WTC11 (cell line): ENCODE measurements around the gene VRTN. TPM values are rescaled to one million over a fixed set of nuclear protein-coding genes. Genes with fewer than 3 reads are reported as not detected.

Source experiments
- ATAC-seq: fragments of 200-7000 bp; cut with Tn5 transposase; 2 replicates; pipeline ENCODE4 v1.10.0; 2021; ENCODE audit warnings: mild to moderate bottlenecking, moderate library complexity
- CTCF ChIA-PET: fragments of 300-600 bp; sonication (Branson Sonifier 250); formaldehyde crosslinking; loops from one replicate; lab custom pipeline; 2021; ENCODE audit warnings: antibody characterized with exemption; lab: Charles Lee
- POLR2A ChIA-PET: fragments of 350-600 bp; sonication (Branson Sonifier 250); formaldehyde crosslinking; loops from one replicate; lab custom pipeline; 2021; ENCODE audit warnings: antibody characterized with exemption; lab: Charles Lee
- DNase-seq: peaks from one replicate; pipeline ENCODE4 v3.0.0; 2021; ENCODE audit warnings: low spot score
- H3K27ac Mint-ChIP-seq: 2 replicates; pipeline ENCODE4 v1.8.0; 2021; ENCODE audit warnings: mixed read lengths
- H3K27me3 Mint-ChIP-seq: 2 replicates; pipeline ENCODE4 v1.8.0; 2021; ENCODE audit warnings: low read depth, mild to moderate bottlenecking, moderate library complexity, mixed read lengths
- H3K36me3 Mint-ChIP-seq: 2 replicates; pipeline ENCODE4 v1.8.0; 2021; ENCODE audit warnings: mixed read lengths
- H3K4me1 Mint-ChIP-seq: 2 replicates; pipeline ENCODE4 v1.8.0; 2022; ENCODE audit warnings: mixed read lengths
- H3K4me3 Mint-ChIP-seq: 2 replicates; pipeline ENCODE4 v1.8.0; 2021; ENCODE audit warnings: mild to moderate bottlenecking, moderate library complexity, mixed read lengths
- H3K9me3 Mint-ChIP-seq: 2 replicates; pipeline ENCODE4 v1.8.0; 2021; ENCODE audit warnings: mixed read lengths
- ARID4B ChIP-seq: sonication (generic); formaldehyde crosslinking; IDR thresholded peaks from 2 replicates; pipeline ENCODE4 v1.8.0; 2023; ENCODE audit warnings: missing genetic modification reagents, mild to moderate bottlenecking, borderline replicate concordance
- ATF3 ChIP-seq: sonication (generic); formaldehyde crosslinking; conservative IDR thresholded peaks from 2 replicates; pipeline ENCODE4 v1.8.1; 2022; ENCODE audit warnings: mild to moderate bottlenecking, missing genetic modification reagents
- CDX4 ChIP-seq: fragments of 250-450 bp; sonication (Bioruptor Pico); IDR thresholded peaks from 2 replicates; pipeline ENCODE4 v1.9.0; 2021; ENCODE audit warnings: moderate library complexity, mild to moderate bottlenecking, inconsistent platforms, borderline replicate concordance
- CREM ChIP-seq: sonication (generic); formaldehyde crosslinking; IDR thresholded peaks from 2 replicates; pipeline ENCODE4 v1.8.1; 2022; ENCODE audit warnings: mild to moderate bottlenecking, missing genetic modification reagents, moderate library complexity
- CTCF ChIP-seq: fragments of 200-600 bp; IDR thresholded peaks from 2 replicates; pipeline ENCODE4 v1.8.0; 2022; ENCODE audit warnings: antibody characterized with exemption
- GTF2I ChIP-seq: fragments of 250-450 bp; sonication (Bioruptor Pico); conservative IDR thresholded peaks from 2 replicates; pipeline ENCODE4 v1.4.0; 2021; ENCODE audit warnings: mild to moderate bottlenecking
- MXD4 ChIP-seq: fragments of 250-450 bp; sonication (Bioruptor Pico); IDR thresholded peaks from 2 replicates; pipeline ENCODE4 v1.8.0; 2021; ENCODE audit warnings: mild to moderate bottlenecking, moderate library complexity, borderline replicate concordance
- NR1H2 ChIP-seq: sonication (generic); formaldehyde crosslinking; IDR thresholded peaks from 2 replicates; pipeline ENCODE4 v1.9.0; 2021; ENCODE audit warnings: mild to moderate bottlenecking, moderate library complexity, missing genetic modification reagents
- NR2C2 ChIP-seq: sonication (generic); formaldehyde crosslinking; IDR thresholded peaks from 2 replicates; pipeline ENCODE4 v1.8.0; 2022; ENCODE audit warnings: mild to moderate bottlenecking, missing genetic modification reagents
- TEAD4 ChIP-seq: sonication (generic); formaldehyde crosslinking; IDR thresholded peaks from 2 replicates; pipeline ENCODE4 v1.8.0; 2022; ENCODE audit warnings: mild to moderate bottlenecking, missing genetic modification reagents
- ZBTB21 ChIP-seq: sonication (generic); formaldehyde crosslinking; IDR thresholded peaks from 2 replicates; pipeline ENCODE4 v1.8.1; 2023; ENCODE audit warnings: mild to moderate bottlenecking, missing genetic modification reagents, borderline replicate concordance
- ZNF232 ChIP-seq: sonication (generic); formaldehyde crosslinking; IDR thresholded peaks from 2 replicates; pipeline ENCODE4 v1.8.0; 2022; ENCODE audit warnings: mild to moderate bottlenecking, missing genetic modification reagents
- ZNF416 ChIP-seq: fragments of 250-450 bp; sonication (Bioruptor Pico); IDR thresholded peaks from 2 replicates; pipeline ENCODE4 v1.9.0; 2021; ENCODE audit warnings: mild to moderate bottlenecking, inconsistent platforms
- ZNF423 ChIP-seq: fragments of 250-450 bp; sonication (Bioruptor Pico); IDR thresholded peaks from 2 replicates; pipeline ENCODE4 v2.1.2; 2022; ENCODE audit warnings: mild to moderate bottlenecking, moderate library complexity
- total RNA-seq: library from RNA; stranded (reverse); gene quantifications from 3 replicates; pipeline ENCODE4 v1.2.3, GENCODE V29; 2021
- TF ChIP-seq, protein P1 (sequence below): fragments of 250-450 bp; sonication (Bioruptor Pico); IDR thresholded peaks from 2 replicates; pipeline ENCODE4 v1.9.0; 2021; ENCODE audit warnings: mild to moderate bottlenecking, borderline replicate concordance
- TF ChIP-seq, protein P2 (sequence below): sonication (generic); formaldehyde crosslinking; IDR thresholded peaks from 2 replicates; pipeline ENCODE4 v1.8.0; 2023; ENCODE audit warnings: mild to moderate bottlenecking, missing genetic modification reagents
- TF ChIP-seq, protein P3 (sequence below): sonication (generic); formaldehyde crosslinking; IDR thresholded peaks from 2 replicates; pipeline ENCODE4 v1.8.0; 2022; ENCODE audit warnings: mild to moderate bottlenecking, missing genetic modification reagents

VRTN gene
- total RNA-seq, 1 experiment from 2014 or later: 106 TPM

DNA sequence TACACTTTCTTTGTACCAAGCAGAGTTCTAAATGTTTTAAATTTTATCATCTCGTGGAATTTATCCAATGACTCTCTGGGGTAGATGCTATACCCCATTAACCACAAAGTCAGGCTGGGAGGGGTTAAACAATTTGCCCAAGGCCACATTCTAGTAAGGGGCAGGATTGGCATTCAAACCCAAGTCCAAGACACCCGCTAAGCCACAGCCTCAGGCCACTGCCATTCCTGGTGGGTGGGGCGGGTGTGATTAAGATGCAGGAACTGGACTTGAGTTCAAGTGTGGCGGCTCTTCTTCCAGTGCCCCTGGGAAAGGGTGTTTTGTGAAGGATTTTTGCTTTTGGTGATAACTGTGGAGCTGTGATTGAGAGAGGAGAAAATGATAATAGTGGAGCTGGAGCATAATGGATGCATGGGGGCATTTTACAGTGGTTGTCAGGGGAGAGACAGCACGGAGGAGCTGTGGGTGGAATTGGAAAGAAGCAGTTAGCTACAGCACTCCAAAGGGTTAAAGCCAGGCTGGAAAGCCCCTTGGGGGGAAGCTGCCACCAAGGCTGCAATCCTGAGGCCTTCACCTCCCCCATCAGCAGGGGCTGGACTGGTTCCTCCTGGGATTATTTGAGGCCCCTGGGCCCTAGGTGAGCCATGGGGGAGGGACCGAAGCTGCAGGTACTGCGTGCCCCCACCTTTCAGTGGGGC, 1.0 kb upstream of the VRTN start (continued):
- TF ChIP-seq, protein P1, sequence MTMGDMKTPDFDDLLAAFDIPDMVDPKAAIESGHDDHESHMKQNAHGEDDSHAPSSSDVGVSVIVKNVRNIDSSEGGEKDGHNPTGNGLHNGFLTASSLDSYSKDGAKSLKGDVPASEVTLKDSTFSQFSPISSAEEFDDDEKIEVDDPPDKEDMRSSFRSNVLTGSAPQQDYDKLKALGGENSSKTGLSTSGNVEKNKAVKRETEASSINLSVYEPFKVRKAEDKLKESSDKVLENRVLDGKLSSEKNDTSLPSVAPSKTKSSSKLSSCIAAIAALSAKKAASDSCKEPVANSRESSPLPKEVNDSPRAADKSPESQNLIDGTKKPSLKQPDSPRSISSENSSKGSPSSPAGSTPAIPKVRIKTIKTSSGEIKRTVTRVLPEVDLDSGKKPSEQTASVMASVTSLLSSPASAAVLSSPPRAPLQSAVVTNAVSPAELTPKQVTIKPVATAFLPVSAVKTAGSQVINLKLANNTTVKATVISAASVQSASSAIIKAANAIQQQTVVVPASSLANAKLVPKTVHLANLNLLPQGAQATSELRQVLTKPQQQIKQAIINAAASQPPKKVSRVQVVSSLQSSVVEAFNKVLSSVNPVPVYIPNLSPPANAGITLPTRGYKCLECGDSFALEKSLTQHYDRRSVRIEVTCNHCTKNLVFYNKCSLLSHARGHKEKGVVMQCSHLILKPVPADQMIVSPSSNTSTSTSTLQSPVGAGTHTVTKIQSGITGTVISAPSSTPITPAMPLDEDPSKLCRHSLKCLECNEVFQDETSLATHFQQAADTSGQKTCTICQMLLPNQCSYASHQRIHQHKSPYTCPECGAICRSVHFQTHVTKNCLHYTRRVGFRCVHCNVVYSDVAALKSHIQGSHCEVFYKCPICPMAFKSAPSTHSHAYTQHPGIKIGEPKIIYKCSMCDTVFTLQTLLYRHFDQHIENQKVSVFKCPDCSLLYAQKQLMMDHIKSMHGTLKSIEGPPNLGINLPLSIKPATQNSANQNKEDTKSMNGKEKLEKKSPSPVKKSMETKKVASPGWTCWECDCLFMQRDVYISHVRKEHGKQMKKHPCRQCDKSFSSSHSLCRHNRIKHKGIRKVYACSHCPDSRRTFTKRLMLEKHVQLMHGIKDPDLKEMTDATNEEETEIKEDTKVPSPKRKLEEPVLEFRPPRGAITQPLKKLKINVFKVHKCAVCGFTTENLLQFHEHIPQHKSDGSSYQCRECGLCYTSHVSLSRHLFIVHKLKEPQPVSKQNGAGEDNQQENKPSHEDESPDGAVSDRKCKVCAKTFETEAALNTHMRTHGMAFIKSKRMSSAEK (CRISPR knock-in tag): no peak
- TF ChIP-seq ZNF232 (CRISPR knock-in tag): no peak
- TF ChIP-seq NR1H2 (CRISPR knock-in tag): no peak
- TF ChIP-seq GTF2I (CRISPR knock-in tag): 0 out of 2 replicates have a peak, but pooled peaks have one; percentile 16
- TF ChIP-seq CDX4 (CRISPR knock-in tag): no peak
- TF ChIP-seq, protein P2, sequence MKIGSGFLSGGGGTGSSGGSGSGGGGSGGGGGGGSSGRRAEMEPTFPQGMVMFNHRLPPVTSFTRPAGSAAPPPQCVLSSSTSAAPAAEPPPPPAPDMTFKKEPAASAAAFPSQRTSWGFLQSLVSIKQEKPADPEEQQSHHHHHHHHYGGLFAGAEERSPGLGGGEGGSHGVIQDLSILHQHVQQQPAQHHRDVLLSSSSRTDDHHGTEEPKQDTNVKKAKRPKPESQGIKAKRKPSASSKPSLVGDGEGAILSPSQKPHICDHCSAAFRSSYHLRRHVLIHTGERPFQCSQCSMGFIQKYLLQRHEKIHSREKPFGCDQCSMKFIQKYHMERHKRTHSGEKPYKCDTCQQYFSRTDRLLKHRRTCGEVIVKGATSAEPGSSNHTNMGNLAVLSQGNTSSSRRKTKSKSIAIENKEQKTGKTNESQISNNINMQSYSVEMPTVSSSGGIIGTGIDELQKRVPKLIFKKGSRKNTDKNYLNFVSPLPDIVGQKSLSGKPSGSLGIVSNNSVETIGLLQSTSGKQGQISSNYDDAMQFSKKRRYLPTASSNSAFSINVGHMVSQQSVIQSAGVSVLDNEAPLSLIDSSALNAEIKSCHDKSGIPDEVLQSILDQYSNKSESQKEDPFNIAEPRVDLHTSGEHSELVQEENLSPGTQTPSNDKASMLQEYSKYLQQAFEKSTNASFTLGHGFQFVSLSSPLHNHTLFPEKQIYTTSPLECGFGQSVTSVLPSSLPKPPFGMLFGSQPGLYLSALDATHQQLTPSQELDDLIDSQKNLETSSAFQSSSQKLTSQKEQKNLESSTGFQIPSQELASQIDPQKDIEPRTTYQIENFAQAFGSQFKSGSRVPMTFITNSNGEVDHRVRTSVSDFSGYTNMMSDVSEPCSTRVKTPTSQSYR (CRISPR knock-in tag): peak; percentile 38; the same call in 1 of the 2 replicates
- TF ChIP-seq MXD4 (CRISPR knock-in tag): no peak
- peak; percentile 67 for TF ChIP-seq ZNF423 (CRISPR knock-in tag)
- TF ChIP-seq ZNF416 (CRISPR knock-in tag): 0 out of 2 replicates have a peak, but pooled peaks have one; percentile 13

DNA sequence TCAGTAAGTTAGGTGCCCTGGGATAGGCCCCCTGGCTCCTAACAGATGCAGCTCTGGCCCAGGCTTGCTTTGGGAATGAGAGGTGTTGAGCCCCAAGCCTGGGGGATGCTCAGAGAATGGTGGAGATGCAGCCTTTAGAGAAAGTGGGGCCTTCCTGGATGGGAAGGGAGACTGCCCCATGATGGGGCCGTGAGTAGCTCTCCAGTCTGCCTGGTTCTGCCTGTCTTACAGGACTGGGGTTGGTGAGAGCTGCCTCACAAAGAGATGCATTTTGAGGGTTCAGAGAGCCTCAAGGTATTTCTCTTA, 523 bp upstream of the VRTN start:
- ATAC-seq (peak; percentile 36), DNase-seq (peak; percentile 53)
- H3K36me3 Mint-ChIP-seq: peaks cover 17% of the 10 kb centered on the region
- POLR2A ChIA-PET: interaction anchor here (0.5 to 2.3 kb wide), 12 partner anchors 9 to 1204 kb away, joined by 3 to 59 read pairs (median 5); partner anchors contain the start of genes ABCD4, ISCA2 and NPC2
- peak overlapping the region; percentile 93 for H3K4me3 Mint-ChIP-seq
- H3K27me3 Mint-ChIP-seq: no peaks in the 10 kb centered on the region
- CTCF ChIA-PET: interaction anchor here (1.1 to 5.0 kb wide), 11 partner anchors 10 to 153 kb away, joined by 3 to 32 read pairs (median 9); partner anchors contain the start of genes ABCD4, ISCA2 and NPC2
- H3K9me3 Mint-ChIP-seq: no peaks in the 10 kb centered on the region
- H3K27ac Mint-ChIP-seq: peak overlapping the region; percentile 95
- H3K4me1 Mint-ChIP-seq: peaks cover 41% of the 10 kb centered on the region
- no peak for TF ChIP-seq ATF3
- no peak for TF ChIP-seq ZNF232 (CRISPR knock-in tag)
- TF ChIP-seq, protein P3, sequence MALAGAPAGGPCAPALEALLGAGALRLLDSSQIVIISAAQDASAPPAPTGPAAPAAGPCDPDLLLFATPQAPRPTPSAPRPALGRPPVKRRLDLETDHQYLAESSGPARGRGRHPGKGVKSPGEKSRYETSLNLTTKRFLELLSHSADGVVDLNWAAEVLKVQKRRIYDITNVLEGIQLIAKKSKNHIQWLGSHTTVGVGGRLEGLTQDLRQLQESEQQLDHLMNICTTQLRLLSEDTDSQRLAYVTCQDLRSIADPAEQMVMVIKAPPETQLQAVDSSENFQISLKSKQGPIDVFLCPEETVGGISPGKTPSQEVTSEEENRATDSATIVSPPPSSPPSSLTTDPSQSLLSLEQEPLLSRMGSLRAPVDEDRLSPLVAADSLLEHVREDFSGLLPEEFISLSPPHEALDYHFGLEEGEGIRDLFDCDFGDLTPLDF (CRISPR knock-in tag): no peak
- no peak; the same call in 1 of the 2 replicates for TF ChIP-seq CREM (CRISPR knock-in tag)
- TF ChIP-seq CTCF: no peak
- no peak for TF ChIP-seq ZBTB21 (CRISPR knock-in tag)
- no peak for TF ChIP-seq TEAD4 (CRISPR knock-in tag)
- no peak for TF ChIP-seq ARID4B
- no peak for TF ChIP-seq NR2C2 (CRISPR knock-in tag)
